Measurements from ENCODE around the gene DNAJA4. TPM values are rescaled to one million over a fixed set of nuclear protein-coding genes. Genes with fewer than 3 reads are reported as not detected.

DNAJA4 gene
- total and polyA plus RNA-seq, 12 donors: 40.0 to 226 (median 150) TPM

DNA sequence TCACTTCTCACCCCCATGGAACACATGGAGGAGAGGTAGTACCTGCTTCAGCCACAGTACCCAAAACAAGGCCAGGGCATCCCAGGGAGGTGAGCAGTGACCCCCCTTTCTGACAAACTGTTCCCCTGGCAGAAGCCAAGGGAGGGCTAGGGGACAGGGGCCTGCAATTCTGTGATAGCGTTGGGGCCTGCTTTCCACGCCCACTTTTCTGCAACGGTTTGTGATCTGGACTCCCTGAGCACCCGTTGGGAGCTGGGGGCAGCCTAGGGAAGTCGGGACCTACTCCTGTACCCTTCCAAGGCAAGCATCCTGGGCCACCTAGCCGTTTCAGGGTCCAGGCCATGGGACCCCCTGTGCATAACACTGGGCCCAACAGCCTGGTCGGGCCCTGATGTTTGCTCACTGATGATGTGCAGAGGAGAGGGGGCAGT is 996 bp upstream of the DNAJA4 start:
- WGBS, 2 donors: 93 to 96% methylated on average over 7 of the region's 7 CpGs
- peak in 1 of 8 donors; percentile 11 for ATAC-seq

DNA sequence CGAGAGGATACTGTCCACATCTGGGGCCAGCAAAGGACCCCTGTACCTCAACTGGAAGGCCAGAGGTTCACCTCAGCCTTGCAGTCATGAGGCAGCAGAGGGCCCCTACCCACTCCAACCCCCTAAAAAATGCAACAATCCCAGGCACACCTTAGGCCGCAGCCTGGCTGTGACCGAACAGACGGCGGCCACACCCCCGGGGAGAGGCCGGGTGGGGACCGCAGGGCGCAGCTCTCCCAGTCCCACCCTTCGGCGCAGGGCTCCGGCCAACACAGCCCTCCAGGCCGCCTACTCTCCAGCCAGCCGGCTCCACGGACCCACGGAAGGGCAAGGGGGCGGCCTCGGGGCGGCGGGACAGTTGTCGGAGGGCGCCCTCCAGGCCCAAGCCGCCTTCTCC is 457 bp upstream of the DNAJA4 start:
- Histone ChIP-seq H3K4me1 (peaks cover 2 to 45% (median 22%) of the 10 kb centered on the region in 9 donors), H3K27ac (peak overlapping the region; percentile 47 to 97 (median 90)), H3K36me3 (no peaks in the 10 kb centered on the region), H3K4me3 (peak overlapping the region; percentile 35 to 87 (median 79)), H3K27me3 (no peaks in the 10 kb centered on the region), H3K9me3 (no peaks in the 10 kb centered on the region)
- intact Hi-C loops (cut with DNase I): no loop called here
- ATAC-seq: peak in 3 of 8 donors; percentile 1 to 11 (median 1)
- 79 to 83% methylated on average over 22 to 23 of the region's 23 CpGs for WGBS, 2 donors
- no peak for TF ChIP-seq CTCF (IDR thresholded peaks at IDR 0.05)
- DNase-seq: peak in 1 of 2 donors; percentile 23

More for the DNA sequence above, 996 bp upstream of the DNAJA4 start:
- no peak overlapping the region for H3K4me3 ChIP-seq
- no peaks in the 10 kb centered on the region for H3K9me3 ChIP-seq
- no peak for TF ChIP-seq CTCF (IDR thresholded peaks at IDR 0.05)
- peaks cover 2 to 40% (median 22%) of the 10 kb centered on the region in 9 donors for H3K4me1 ChIP-seq
- H3K27me3 ChIP-seq: no peaks in the 10 kb centered on the region
- intact Hi-C loops (cut with DNase I): no loop called here
- H3K36me3 ChIP-seq: no peaks in the 10 kb centered on the region
- peak overlapping the region in 2 of 10 donors; percentile 85 to 94 for H3K27ac ChIP-seq
- DNase-seq: no peak

- H3K4me1 ChIP-seq: peaks cover 2 to 47% (median 22%) of the 10 kb centered on the region in 9 donors
- peak in 1 of 8 donors; percentile 3 for ATAC-seq
Observed at GRCh38 chr15:78265137-78265460, 737 bp downstream of the DNAJA4 start.

GRCh38 chr15:78265752-78266224 is 1.4 kb downstream of the DNAJA4 start:
- Histone ChIP-seq H3K4me3 (peak overlapping the region in 9 of 10 donors; percentile 60 to 87 (median 80)), H3K27ac (peak overlapping the region; percentile 47 to 97 (median 90)), H3K36me3 (peaks cover 0 to 7% (median 0%) of the 10 kb centered on the region in 9 donors), H3K27me3 (no peaks in the 10 kb centered on the region), H3K4me1 (peaks cover 2 to 47% (median 22%) of the 10 kb centered on the region in 9 donors), H3K9me3 (no peaks in the 10 kb centered on the region)
- no peak for TF ChIP-seq CTCF (IDR thresholded peaks at IDR 0.05)
- intact Hi-C loops (cut with DNase I): no loop called here
- WGBS, 2 donors: 42 to 54% methylated on average over 9 of the region's 9 CpGs
- peak in 1 of 2 donors; percentile 34 for DNase-seq
- peak; percentile 49 to 87 (median 81) for ATAC-seq

More at GRCh38 chr15:78265137-78265460, 737 bp downstream of the DNAJA4 start:
- WGBS, 2 donors: 26 to 37% methylated on average over 12 of the region's 12 CpGs
- Histone ChIP-seq H3K9me3 (no peaks in the 10 kb centered on the region), H3K4me3 (peak overlapping the region; percentile 60 to 87 (median 79)), H3K27ac (peak overlapping the region; percentile 47 to 97 (median 90)), H3K27me3 (no peaks in the 10 kb centered on the region), H3K36me3 (peaks cover 0 to under 1% (median 0%) of the 10 kb centered on the region in 9 donors)
- no peak for TF ChIP-seq CTCF (IDR thresholded peaks at IDR 0.05)
- intact Hi-C loops (cut with DNase I): no loop called here
- no peak for DNase-seq
